NCI-H524 (cell line): Measurements from ENCODE around the gene TTC28.

Source experiments
- DNase-seq, 2 experiments: peaks; one replicate each; lab custom pipeline; 2025; lab: John Stamatoyannopoulos, UW

TTC28 gene

DNA sequence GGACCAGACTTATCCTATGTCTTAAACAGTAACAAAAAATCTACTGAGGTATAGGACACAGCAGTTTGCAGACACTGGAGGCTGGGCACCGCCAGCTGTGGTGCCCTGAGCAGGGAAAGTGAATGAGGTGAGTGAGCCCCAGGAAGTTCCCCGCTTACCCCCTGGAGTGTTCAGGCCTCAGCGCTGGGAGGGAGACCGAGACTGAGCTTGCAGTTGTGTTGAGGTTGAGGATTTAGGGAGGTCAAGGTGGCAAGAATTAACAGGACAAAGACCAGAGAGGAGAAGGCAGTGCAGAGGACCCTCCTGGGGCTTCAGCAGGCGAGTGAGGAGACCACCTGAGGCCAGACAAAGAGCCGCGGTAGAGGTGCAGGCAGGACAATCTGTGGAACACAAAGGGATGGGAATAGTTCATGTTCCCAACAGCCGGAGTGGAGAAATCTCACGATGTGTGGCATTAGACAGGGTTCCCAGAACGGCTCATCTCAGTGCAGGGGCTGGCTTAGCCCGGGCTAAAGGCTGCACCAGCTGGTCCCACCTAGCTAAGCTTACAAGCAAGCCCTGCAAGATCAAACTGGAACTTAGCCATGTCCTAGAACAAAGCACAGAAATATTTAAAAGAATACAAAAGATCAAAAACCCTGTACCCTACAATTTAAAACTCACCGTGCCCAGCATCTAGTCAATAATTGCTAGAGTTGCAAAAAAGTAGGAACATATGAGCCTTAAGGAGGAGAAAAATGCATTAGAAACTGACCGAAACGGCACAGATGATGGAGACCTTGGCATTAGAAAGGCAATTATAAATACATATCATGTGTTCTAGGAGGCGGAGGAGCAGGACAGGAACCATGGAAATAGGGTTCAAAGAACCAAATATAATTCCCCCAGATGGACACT, 713.2 kb downstream of the TTC28 start:
- peak in 1 of 2 experiments; percentile 39 for DNase-seq

- no peak for DNase-seq
Observed at GRCh38 chr22:27962268-27963044, 717.2 kb downstream of the TTC28 start.

DNA sequence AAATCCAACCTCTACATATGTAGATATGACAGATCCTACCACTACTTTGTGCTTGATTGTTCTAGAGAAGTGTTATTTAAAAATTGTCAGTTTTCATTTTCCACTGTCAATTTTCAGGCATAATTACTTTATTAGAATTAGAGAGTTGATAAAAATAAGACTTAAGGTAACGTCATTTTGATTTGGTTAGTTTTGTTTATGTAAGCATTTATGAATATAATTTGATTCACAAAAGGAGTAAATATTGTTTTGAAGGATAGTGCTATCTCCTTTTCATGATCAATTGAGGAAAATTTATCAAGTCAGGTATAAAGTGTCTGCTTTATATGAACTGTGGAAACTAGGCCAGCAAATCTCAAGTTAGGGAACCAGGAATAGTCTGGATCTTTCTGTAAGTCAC, 718.0 kb downstream of the TTC28 start:
- no peak for DNase-seq

GRCh38 chr22:27961182-27961581, 718.5 kb downstream of the TTC28 start:
- no peak for DNase-seq

GRCh38 chr22:27959335-27960090, 720.1 kb downstream of the TTC28 start:
- DNase-seq, result no peak

DNA sequence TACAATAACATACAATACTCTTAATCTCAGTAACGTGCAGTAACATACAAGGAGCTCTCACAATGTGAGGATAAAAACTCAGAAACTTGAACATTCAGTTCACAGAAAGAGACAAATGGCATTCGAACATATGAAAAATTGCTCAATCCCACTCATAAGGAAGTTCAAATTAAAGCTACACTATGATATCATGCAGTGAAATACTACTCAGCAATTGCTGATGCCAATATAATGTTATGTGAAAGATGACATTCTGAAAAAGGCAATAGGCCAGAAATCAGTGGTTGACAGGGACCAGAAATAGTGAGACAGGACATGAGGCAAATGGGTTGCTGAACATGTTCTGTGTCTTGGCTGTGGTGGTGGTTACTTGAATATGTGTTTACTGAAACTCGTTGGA, 726.9 kb downstream of the TTC28 start:
- DNase-seq, result no peak

GRCh38 chr22:27952091-27952490, 727.5 kb downstream of the TTC28 start:
- DNase-seq, result no peak

GRCh38 chr22:27949421-27949820, 730.2 kb downstream of the TTC28 start:
- DNase-seq, result no peak

DNA sequence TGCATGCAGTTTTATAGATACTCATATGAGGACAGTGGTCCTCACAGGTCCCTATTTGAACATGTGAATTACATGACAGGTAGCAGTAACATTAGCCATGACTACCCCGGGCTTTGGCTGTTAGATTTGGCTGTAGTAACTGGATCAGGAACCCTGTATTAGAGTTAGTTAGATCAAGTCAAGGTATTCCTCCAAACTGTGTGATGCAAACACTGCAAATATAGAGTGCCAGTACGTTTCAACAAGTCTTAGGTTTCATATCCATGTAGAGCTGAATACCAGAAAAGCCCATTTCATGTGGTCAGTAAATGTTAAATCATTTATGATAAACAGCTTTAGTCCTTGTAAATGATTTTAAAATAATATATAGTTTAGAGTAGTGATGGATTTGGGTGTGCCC, 731.1 kb downstream of the TTC28 start:
- no peak for DNase-seq

DNA sequence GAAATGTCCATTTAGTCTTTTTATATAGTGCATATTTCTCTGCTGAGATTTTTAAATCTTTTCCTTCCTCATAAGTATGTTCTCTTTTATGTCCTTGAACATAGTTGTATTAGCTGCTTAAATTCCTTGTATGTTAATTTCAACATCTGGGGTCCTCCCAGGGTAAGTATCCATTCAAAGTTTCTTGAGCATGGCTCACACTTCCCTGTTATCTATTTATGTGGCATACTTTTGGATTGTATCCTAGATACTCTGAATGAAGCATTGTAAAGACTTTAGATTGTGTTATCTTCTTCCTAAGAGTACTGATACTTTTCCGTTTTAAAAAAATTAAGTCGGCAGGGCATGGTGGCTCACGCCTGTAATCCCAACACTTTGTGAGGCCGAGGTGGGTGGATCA, 732.2 kb downstream of the TTC28 start:
- DNase-seq, result no peak

GRCh38 chr22:27941143-27941542, 738.5 kb downstream of the TTC28 start:
- DNase-seq, result no peak

GRCh38 chr22:27937453-27937852, 742.2 kb downstream of the TTC28 start:
- no peak for DNase-seq

GRCh38 chr22:27935897-27936296, 743.7 kb downstream of the TTC28 start:
- no peak for DNase-seq

- no peak for DNase-seq
Observed at GRCh38 chr22:27934069-27934468, 745.6 kb downstream of the TTC28 start.

GRCh38 chr22:27933186-27933983, 746.3 kb downstream of the TTC28 start:
- no peak for DNase-seq

DNA sequence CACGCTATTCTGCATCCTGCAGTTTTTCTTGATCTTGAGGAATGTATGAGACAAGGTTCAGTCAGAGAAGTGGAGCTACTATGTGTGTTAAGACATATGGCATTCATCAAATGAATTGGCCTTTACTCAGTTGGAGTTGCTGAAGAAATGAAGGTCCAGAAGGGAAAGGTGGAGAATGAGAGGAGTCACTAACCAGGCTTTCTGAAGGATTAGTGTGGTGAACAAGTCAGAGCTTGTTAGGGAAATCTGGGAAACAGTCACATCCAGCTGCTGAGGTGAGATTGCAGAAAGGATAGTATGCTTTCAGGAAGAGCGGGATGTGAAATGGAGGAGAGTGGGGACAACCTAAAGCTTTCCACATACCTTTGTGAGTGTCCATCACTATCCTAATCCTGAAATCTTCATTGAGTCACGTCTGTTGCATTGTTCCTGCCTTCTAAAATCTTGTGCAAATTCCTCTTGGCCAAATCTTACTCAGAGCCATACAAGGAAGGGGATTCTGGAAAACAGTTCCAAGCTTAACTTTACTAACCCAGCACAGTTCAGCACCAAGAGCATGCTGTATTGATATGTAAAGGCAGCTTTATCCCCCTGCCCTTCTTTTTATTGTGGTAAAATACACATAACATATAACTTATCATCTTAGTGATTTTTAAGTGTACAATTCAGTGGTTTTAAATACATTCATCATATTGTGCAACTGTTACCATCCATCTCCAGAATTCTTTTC, 749.1 kb downstream of the TTC28 start:
- DNase-seq, result peak in 1 of 2 experiments; percentile 54
